C4-2B (cell line): ENCODE results near the gene RSRC2.
"Not testable (repeated sequence)": the region's sequence is repeated elsewhere in the genome, so short reads cannot be mapped to it uniquely, and the experiment has no call there.

Experiments
- CTCF ChIP-seq: fragments of 450-650 bp; conservative IDR thresholded peaks from 2 replicates; pipeline ENCODE4 v1.5.1; 2017; ENCODE audit warnings: mild to moderate bottlenecking
- ZFX ChIP-seq: fragments of 450-650 bp; IDR thresholded peaks from 2 replicates; pipeline ENCODE4 v1.6.1; 2017

- not testable (repeated sequence) for TF ChIP-seq CTCF, ZFX
These were observed 42.4 kb downstream of the RSRC2 start for GRCh38 chr12:122484385-122484784.
